GM21786 (cell line): ENCODE measurements around the gene GRP.
"Not testable (repeated sequence)": the region's sequence is repeated elsewhere in the genome, so short reads cannot be mapped to it uniquely, and the experiment has no call there.

ENCODE experiments used
- ATAC-seq: cut with Tn5 transposase; IDR thresholded peaks from one replicate; pipeline ENCODE4 v1.9.1; 2021; ENCODE audit not compliant: unreplicated experiment

The GRP gene

GRCh38 chr18:59228351-59228750 is 8.4 kb downstream of the GRP start:
- no peak for ATAC-seq

GRCh38 chr18:59229191-59229590 is 9.2 kb downstream of the GRP start:
- ATAC-seq: no peak

GRCh38 chr18:59229701-59230443 is 9.9 kb downstream of the GRP start:
- ATAC-seq: no peak

- no peak for ATAC-seq
These were observed 11.2 kb downstream of the GRP start for GRCh38 chr18:59231114-59231513.

GRCh38 chr18:59231877-59232276 is 11.9 kb downstream of the GRP start:
- ATAC-seq: no peak

- ATAC-seq: no peak
These were observed 12.5 kb downstream of the GRP start for GRCh38 chr18:59232309-59233016.

GRCh38 chr18:59233017-59233410 is 13.1 kb downstream of the GRP start:
- ATAC-seq: no peak

GRCh38 chr18:59238385-59238784 is 18.4 kb downstream of the GRP start:
- ATAC-seq: no peak

GRCh38 chr18:59239642-59240041 is 19.7 kb downstream of the GRP start:
- no peak for ATAC-seq

GRCh38 chr18:59242906-59243305 is 22.9 kb downstream of the GRP start:
- no peak for ATAC-seq

GRCh38 chr18:59246796-59247195 is 26.8 kb downstream of the GRP start:
- ATAC-seq: no peak

GRCh38 chr18:59249199-59249774 is 29.3 kb downstream of the GRP start:
- no peak for ATAC-seq

- not testable (repeated sequence) for ATAC-seq
These were observed 35.5 kb downstream of the GRP start for GRCh38 chr18:59255491-59255890.

- not testable (repeated sequence) for ATAC-seq
These were observed 41.9 kb downstream of the GRP start for GRCh38 chr18:59261842-59262241.

- ATAC-seq: not testable (repeated sequence)
These were observed 42.3 kb downstream of the GRP start for GRCh38 chr18:59262243-59262642.

GRCh38 chr18:59263661-59264060 is 43.7 kb downstream of the GRP start:
- no peak for ATAC-seq

GRCh38 chr18:59264121-59264571 is 44.2 kb downstream of the GRP start:
- ATAC-seq: no peak

- no peak for ATAC-seq
These were observed 44.8 kb downstream of the GRP start for GRCh38 chr18:59264651-59265245.

- no peak for ATAC-seq
These were observed 45.5 kb downstream of the GRP start for GRCh38 chr18:59265246-59265973.

- no peak for ATAC-seq
These were observed 46.0 kb downstream of the GRP start for GRCh38 chr18:59265974-59266369.

- ATAC-seq: no peak
These were observed 46.5 kb downstream of the GRP start for GRCh38 chr18:59266459-59266858.
